Progenitor cell of endocrine pancreas (in vitro differentiated cells): ENCODE data around the gene PARD3. TPM values are rescaled to one million over a fixed set of nuclear protein-coding genes. Genes with fewer than 3 reads are reported as not detected.
A peak's percentile ranks its signal among the peaks of the same experiment; 100 is the strongest.

Experiments
- DNase-seq: peaks from one replicate; pipeline ENCODE4 v3.0.0; 2021; ENCODE audit warnings: low spot score; ENCODE audit not compliant: unreplicated experiment
- H3K27ac Mint-ChIP-seq: 2 replicates; pipeline ENCODE4 v1.8.0; 2021; ENCODE audit warnings: mild to moderate bottlenecking, moderate library complexity, mixed read lengths
- H3K27me3 Mint-ChIP-seq: 2 replicates; pipeline ENCODE4 v1.8.0; 2021; ENCODE audit warnings: mixed read lengths
- H3K36me3 Mint-ChIP-seq: 2 replicates; pipeline ENCODE4 v1.8.0; 2022; ENCODE audit warnings: mixed read lengths; ENCODE audit not compliant: insufficient read depth
- H3K4me1 Mint-ChIP-seq: 2 replicates; pipeline ENCODE4 v1.8.0; 2021; ENCODE audit warnings: low read depth, mixed read lengths
- H3K4me3 Mint-ChIP-seq: 2 replicates; pipeline ENCODE4 v1.8.0; 2021; ENCODE audit warnings: low read depth, mild to moderate bottlenecking, moderate library complexity, mixed read lengths
- H3K9me3 Mint-ChIP-seq: 2 replicates; pipeline ENCODE4 v1.8.0; 2021; ENCODE audit warnings: low read depth, mixed read lengths
- total RNA-seq: library from RNA; stranded (reverse); gene quantifications from 2 replicates; pipeline ENCODE4 v1.2.1, GENCODE V29; 2021
- TF ChIP-seq, protein P1 (sequence below): fragments of 200-600 bp; sonication (generic); IDR thresholded peaks from one replicate; pipeline ENCODE4 v1.5.0; 2021; ENCODE audit warnings: antibody characterized with exemption, mild to moderate bottlenecking; ENCODE audit not compliant: unreplicated experiment

Gene PARD3
- total RNA-seq, 1 donor from 2014 or later: 85.3 TPM

DNA sequence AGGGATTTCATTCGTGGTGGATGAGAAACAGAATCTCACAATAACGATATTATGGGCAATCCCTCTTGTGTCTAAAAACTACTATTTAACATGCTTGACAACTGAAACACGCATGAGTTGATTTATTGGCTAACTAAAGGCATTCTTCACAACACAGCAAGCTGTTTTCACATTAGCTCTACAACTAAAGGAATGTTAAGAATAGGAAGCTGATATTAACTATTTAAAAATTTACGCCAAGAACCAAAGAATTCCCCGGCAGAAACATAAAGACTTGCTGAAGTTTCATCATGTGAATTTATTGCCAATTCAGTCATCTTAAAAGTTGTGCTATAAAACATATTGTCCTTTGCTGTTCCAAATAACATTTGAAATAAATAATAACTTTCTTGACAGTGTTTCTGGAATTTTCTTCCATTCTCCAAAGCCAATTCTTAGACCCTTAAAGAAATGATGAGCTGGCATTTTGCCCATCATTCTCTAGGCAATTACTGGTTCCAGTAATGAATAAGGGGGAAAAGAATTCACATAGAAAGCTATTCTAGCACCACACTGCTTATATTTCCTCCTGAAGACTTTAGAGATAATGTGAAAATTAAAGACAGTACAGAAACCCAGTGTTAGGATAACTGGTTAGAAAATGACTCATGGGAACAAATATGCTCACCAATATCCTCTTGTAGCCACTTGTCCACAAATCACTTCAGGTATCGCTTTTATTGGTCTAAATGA is 233.1 kb downstream of the PARD3 start:
- TF ChIP-seq, protein P1, sequence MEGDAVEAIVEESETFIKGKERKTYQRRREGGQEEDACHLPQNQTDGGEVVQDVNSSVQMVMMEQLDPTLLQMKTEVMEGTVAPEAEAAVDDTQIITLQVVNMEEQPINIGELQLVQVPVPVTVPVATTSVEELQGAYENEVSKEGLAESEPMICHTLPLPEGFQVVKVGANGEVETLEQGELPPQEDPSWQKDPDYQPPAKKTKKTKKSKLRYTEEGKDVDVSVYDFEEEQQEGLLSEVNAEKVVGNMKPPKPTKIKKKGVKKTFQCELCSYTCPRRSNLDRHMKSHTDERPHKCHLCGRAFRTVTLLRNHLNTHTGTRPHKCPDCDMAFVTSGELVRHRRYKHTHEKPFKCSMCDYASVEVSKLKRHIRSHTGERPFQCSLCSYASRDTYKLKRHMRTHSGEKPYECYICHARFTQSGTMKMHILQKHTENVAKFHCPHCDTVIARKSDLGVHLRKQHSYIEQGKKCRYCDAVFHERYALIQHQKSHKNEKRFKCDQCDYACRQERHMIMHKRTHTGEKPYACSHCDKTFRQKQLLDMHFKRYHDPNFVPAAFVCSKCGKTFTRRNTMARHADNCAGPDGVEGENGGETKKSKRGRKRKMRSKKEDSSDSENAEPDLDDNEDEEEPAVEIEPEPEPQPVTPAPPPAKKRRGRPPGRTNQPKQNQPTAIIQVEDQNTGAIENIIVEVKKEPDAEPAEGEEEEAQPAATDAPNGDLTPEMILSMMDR: no peak
- peaks cover 23% of the 10 kb centered on the region for H3K4me1 Mint-ChIP-seq

DNA sequence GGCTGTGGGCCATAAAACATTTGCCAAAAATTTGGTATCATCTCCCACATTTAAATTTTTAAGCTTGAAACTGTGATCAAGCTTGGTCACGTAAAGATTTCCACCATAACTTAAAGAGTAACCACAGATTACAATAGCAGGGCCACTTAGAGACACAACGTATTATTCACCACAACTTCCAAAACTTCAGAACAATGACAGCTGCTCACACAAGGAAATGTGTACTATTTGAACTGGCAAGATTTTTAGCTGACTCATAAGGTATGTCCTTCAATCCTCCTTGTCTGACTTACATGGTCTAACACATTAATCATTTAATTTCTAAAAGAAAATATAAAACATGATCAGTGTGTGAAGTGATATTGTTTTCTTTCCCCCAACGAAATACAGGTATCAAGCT is 234.5 kb downstream of the PARD3 start:
- no peak for DNase-seq
- Mint-ChIP-seq H3K4me1 (peaks cover 27% of the 10 kb centered on the region), H3K27ac (peak overlapping the region; percentile 74), H3K9me3 (no peaks in the 10 kb centered on the region), H3K4me3 (no peak overlapping the region), H3K36me3 (no peaks in the 10 kb centered on the region), H3K27me3 (no peaks in the 10 kb centered on the region)
- TF ChIP-seq, protein P1: no peak

More for the DNA sequence above, 233.1 kb downstream of the PARD3 start:
- DNase-seq: no peak
- no peak overlapping the region for H3K4me3 Mint-ChIP-seq
- H3K36me3 Mint-ChIP-seq: no peaks in the 10 kb centered on the region
- H3K27ac Mint-ChIP-seq: no peak overlapping the region
- H3K27me3 Mint-ChIP-seq: no peaks in the 10 kb centered on the region
- H3K9me3 Mint-ChIP-seq: no peaks in the 10 kb centered on the region

DNA sequence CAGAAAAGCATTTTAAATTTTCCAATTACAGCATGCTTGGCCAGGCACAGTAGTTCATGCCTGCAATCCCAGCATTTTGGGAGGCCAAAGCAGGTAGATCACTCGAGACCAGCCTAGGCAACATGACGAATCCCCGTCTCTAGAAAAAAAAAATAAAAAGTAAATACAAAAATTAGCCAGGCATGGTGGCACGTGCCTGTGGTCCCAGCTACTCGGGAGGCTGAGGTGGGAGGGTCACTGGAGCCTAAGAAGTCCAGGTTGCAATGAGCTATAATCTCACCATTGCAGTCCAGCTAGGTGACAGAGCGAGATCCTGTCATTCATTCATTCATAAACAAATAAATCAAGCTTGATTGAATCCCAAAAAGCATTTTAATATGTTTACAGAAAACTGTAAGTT is 234.9 kb downstream of the PARD3 start:
- TF ChIP-seq, protein P1: no peak
- H3K4me3 Mint-ChIP-seq: no peak overlapping the region
- no peaks in the 10 kb centered on the region for H3K36me3 Mint-ChIP-seq
- DNase-seq: no peak
- peaks cover 25% of the 10 kb centered on the region for H3K4me1 Mint-ChIP-seq
- H3K27ac Mint-ChIP-seq: no peak overlapping the region
- H3K27me3 Mint-ChIP-seq: no peaks in the 10 kb centered on the region
- H3K9me3 Mint-ChIP-seq: no peaks in the 10 kb centered on the region

DNA sequence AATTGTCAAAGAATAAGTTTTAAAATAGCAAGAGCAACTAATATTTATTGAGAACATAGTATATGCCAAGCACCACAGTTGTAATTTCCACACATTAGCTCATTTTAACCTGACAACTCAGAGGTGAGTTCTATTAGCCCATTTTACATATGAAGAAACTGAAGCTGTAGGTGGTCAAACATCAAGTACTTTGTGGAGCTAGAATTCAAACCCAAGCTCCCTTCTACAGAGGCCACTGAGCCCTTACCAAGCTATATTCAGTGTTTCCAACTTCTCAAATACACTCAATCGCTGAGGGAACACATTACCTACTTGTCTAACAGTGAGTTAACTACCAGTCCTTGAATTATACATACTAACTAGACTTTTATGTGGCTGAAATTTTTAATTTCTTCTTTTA is 236.6 kb downstream of the PARD3 start:
- TF ChIP-seq, protein P1: no peak
- no peak for DNase-seq
- Mint-ChIP-seq H3K4me1 (peaks cover 9% of the 10 kb centered on the region), H3K27me3 (no peaks in the 10 kb centered on the region), H3K9me3 (no peaks in the 10 kb centered on the region), H3K27ac (no peak overlapping the region), H3K36me3 (no peaks in the 10 kb centered on the region), H3K4me3 (no peak overlapping the region)

DNA sequence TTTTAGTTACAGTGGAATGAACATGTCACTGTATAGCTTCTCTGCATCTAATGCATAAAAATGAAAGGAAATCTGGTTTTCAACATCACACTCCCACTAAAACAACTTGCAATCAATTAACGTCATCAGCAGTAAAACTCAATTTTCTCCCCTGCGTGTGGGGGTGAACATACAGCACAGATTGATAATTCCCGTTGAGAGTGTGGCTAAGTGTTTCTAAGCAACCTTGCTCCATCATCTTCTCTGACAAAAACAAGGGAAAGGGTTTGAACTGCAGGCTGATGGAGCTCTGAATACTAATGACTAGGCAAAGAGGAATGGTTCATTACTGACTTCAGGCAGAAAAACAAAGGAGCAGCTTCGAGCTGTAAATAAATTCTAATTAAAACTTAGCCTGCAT is 238.3 kb downstream of the PARD3 start:
- no peak for DNase-seq

More for the DNA sequence above, 238.3 kb downstream of the PARD3 start:
- Mint-ChIP-seq H3K4me3 (no peak overlapping the region), H3K36me3 (no peaks in the 10 kb centered on the region), H3K27me3 (no peaks in the 10 kb centered on the region), H3K9me3 (no peaks in the 10 kb centered on the region), H3K27ac (no peak overlapping the region), H3K4me1 (peaks cover 8% of the 10 kb centered on the region)
- TF ChIP-seq, protein P1: no peak
